ENCODE data around the gene UQCC2. TPM values are rescaled to one million over a fixed set of nuclear protein-coding genes. Genes with fewer than 3 reads are reported as not detected.

The UQCC2 gene
- total RNA-seq, 2 donors from 2014 or later, result 45.0 to 81.7 TPM

GRCh38 chr6:33756211-33756954 lies 44.9 kb upstream of the UQCC2 start:
- Histone ChIP-seq H3K36me3 (no peaks in the 10 kb centered on the region), H3K4me1 (peaks cover 9% of the 10 kb centered on the region), H3K4me3 (no peak overlapping the region), H3K27me3 (no peaks in the 10 kb centered on the region), H3K27ac (no peak overlapping the region), H3K9ac (ENCODE audit: low read depth in 2 of 2, low read length in 2 of 2) (no peak overlapping the region), H3K9me3 (no peaks in the 10 kb centered on the region)
- no peak for DNase-seq
- TF ChIP-seq CTCF (IDR thresholded peaks at IDR 0.05), result no peak
- intact Hi-C loops (cut with DNase I), result no loop called here

GRCh38 chr6:33755070-33755869 lies 43.8 kb upstream of the UQCC2 start:
- Histone ChIP-seq H3K4me3 (no peak overlapping the region), H3K27me3 (no peaks in the 10 kb centered on the region), H3K9ac (ENCODE audit: low read depth in 2 of 2, low read length in 2 of 2) (no peak overlapping the region), H3K36me3 (no peaks in the 10 kb centered on the region), H3K9me3 (no peaks in the 10 kb centered on the region), H3K4me1 (peaks cover 9% of the 10 kb centered on the region), H3K27ac (no peak overlapping the region)
- intact Hi-C loops (cut with DNase I), result no loop called here
- TF ChIP-seq CTCF (IDR thresholded peaks at IDR 0.05), result no peak
- no peak for DNase-seq

GRCh38 chr6:33754222-33754621 lies 42.7 kb upstream of the UQCC2 start:
- no peak for TF ChIP-seq CTCF (IDR thresholded peaks at IDR 0.05)
- no peak for DNase-seq
- Histone ChIP-seq H3K4me3 (no peak overlapping the region), H3K9me3 (no peaks in the 10 kb centered on the region), H3K27ac (no peak overlapping the region), H3K4me1 (peaks cover 9% of the 10 kb centered on the region), H3K9ac (ENCODE audit: low read depth in 2 of 2, low read length in 2 of 2) (no peak overlapping the region), H3K36me3 (no peaks in the 10 kb centered on the region), H3K27me3 (no peaks in the 10 kb centered on the region)
- intact Hi-C loops (cut with DNase I), result no loop called here

- peak overlapping the region in 1 of 2 donors; percentile 30 for H3K9ac ChIP-seq (ENCODE audit: low read depth in 2 of 2, low read length in 2 of 2)
- H3K27me3 ChIP-seq, result no peaks in the 10 kb centered on the region
- H3K4me3 ChIP-seq, result no peak overlapping the region
- H3K36me3 ChIP-seq, result no peaks in the 10 kb centered on the region
- DNase-seq, result no peak
- H3K4me1 ChIP-seq, result peaks cover 9% of the 10 kb centered on the region
- H3K27ac ChIP-seq, result peak overlapping the region; percentile 44
- no peaks in the 10 kb centered on the region for H3K9me3 ChIP-seq
- intact Hi-C loops (cut with DNase I), result no loop called here
- no peak for TF ChIP-seq CTCF (IDR thresholded peaks at IDR 0.05)
These were observed 41.1 kb upstream of the UQCC2 start for GRCh38 chr6:33752646-33753015.

- no peak overlapping the region for H3K4me3 ChIP-seq
- no peak for TF ChIP-seq CTCF (IDR thresholded peaks at IDR 0.05)
- no peaks in the 10 kb centered on the region for H3K36me3 ChIP-seq
- DNase-seq, result peak; percentile 69
- intact Hi-C loops (cut with DNase I), result no loop called here
- H3K9me3 ChIP-seq, result no peaks in the 10 kb centered on the region
- H3K4me1 ChIP-seq, result peaks cover 9% of the 10 kb centered on the region
- H3K9ac ChIP-seq (ENCODE audit: low read depth in 2 of 2, low read length in 2 of 2), result peak overlapping the region; percentile 15 to 30
- H3K27me3 ChIP-seq, result no peaks in the 10 kb centered on the region
- H3K27ac ChIP-seq, result peak overlapping the region; percentile 60
These were observed 40.5 kb upstream of the UQCC2 start for GRCh38 chr6:33751771-33752645.

Data from colonic mucosa (tissue), 4 donors.